ENCODE results near the gene MEX3C.

DNA sequence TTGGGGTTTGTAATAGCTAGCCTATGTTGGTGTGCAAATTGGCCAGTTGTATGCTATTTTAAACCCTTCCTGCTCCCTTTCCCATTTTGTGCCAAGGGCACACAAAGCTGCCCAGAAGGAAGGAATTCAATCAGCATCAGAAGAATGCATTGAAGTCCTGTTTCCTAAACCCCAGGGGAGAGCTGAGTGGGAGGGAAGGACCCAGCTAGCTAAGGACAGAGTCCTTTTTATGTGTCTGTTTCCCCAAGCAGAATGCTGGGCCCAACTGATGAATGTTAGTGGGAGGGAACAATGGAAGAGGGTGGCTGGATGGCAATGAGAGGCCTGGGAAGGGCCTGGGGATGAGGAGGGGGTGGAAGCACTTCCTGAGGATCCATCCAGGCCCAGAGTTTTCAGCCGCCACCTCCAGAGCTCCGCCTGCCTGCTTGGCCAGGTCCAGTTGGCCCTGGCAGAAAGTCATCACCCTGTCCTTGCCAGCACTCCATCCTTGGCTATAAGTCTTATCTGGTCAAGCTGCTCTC, 32.7 kb downstream of the MEX3C start:
- TF ChIP-seq, protein P1, sequence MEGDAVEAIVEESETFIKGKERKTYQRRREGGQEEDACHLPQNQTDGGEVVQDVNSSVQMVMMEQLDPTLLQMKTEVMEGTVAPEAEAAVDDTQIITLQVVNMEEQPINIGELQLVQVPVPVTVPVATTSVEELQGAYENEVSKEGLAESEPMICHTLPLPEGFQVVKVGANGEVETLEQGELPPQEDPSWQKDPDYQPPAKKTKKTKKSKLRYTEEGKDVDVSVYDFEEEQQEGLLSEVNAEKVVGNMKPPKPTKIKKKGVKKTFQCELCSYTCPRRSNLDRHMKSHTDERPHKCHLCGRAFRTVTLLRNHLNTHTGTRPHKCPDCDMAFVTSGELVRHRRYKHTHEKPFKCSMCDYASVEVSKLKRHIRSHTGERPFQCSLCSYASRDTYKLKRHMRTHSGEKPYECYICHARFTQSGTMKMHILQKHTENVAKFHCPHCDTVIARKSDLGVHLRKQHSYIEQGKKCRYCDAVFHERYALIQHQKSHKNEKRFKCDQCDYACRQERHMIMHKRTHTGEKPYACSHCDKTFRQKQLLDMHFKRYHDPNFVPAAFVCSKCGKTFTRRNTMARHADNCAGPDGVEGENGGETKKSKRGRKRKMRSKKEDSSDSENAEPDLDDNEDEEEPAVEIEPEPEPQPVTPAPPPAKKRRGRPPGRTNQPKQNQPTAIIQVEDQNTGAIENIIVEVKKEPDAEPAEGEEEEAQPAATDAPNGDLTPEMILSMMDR (IDR thresholded peaks at IDR 0.05): no peak
- no peak for TF ChIP-seq ZFX (IDR thresholded peaks at IDR 0.05; ENCODE audit: borderline replicate concordance)
